ENCODE measurements around the gene ZNF346.

Gene ZNF346

DNA sequence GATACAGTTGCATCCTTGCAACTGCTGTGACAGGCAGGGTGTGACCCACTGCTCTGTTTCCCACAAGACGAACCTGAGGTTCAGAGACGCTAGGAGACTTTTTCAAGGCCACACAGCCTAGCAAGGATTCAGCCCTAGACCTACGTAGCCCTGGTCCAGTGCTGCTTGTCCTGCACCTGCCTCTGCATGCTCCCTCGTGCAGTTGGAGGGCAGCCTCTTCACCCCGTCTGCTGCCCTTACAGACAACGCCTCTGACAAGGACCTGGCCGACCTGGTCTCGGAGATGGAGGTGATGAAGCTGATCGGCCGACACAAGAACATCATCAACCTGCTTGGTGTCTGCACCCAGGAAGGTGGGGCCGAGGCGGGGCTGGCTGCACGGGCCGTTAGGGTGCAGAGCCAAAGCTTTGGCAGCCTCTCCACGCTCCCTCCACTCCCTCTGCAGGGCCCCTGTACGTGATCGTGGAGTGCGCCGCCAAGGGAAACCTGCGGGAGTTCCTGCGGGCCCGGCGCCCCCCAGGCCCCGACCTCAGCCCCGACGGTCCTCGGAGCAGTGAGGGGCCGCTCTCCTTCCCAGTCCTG is 72.7 kb downstream of the ZNF346 start:
- no peak for DNase-seq

DNA sequence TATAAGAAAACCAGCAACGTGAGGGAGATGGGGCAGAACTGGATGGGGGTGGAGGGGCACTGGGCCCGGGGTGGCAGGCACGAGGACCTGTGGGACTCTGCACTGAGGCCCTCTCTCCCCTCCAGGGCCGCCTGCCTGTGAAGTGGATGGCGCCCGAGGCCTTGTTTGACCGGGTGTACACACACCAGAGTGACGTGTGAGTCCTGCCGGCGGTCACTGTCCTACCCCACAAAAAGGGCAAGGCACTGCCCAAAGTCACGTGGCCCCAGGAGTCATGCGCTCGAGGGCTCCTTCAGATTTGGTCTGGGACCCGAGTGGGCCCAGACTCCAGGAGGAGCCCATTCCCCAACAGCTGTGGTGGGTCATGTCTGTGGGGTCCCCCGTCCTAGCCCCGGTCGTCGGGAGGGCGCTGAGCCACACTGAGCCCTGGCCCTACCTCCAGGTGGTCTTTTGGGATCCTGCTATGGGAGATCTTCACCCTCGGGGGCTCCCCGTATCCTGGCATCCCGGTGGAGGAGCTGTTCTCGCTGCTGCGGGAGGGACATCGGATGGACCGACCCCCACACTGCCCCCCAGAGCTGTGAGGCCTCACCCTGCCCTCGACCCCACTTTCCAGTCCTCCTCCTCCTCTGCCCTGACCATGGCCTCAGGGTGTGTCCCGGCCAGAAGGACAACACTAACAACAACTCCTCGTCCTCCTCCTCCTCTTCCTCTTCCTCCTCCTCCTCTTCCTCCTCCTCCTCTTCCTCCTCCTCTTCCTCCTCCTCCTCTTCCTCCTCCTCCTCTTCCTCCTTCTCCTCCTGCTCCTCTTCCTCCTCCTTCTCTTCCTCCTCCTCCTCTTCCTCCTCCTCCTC is 73.9 kb downstream of the ZNF346 start:
- no peak for DNase-seq

- DNase-seq, result no peak
Observed at GRCh38 chr5:177097016-177097985, 74.8 kb downstream of the ZNF346 start.

- DNase-seq, result no peak
Observed at GRCh38 chr5:177098120-177098469, 75.6 kb downstream of the ZNF346 start.

- no peak for DNase-seq
Observed at GRCh38 chr5:177098470-177099141, 76.1 kb downstream of the ZNF346 start.

DNA sequence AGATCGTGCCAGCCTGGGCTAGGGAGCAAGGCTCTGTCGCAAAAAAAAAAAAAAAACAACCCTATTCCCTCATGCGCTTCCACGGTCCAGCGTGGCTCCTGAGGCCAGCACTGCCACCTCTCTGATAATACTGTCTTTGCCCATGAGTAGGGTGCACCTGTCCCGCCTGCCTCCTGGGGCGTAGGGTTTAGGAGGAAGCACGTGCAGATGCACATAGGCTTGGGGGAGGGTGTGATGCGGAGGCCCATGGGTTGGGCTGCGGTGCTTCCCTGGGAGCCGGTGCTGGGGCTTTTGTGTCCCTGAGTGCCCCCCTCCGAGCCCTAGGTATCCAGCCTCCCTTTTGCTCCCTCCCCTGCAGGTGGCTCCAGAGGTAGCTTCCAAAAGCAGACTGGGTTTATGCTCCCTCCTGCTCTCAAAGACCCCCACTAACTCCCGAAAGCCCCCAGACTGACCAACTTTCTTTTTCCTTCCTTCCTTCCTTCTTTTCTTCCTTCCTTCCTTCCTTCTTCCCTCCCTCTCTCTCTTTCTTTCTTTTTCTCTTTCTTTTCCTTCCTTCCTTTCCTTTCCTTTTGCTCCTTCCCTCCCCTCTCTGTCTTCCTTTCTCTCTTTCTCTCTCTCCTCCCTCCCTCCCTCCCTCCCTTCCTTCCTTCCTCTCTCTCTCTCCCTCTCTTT is 77.1 kb downstream of the ZNF346 start:
- no peak for DNase-seq

GRCh38 chr5:177100714-177101121 is 78.2 kb downstream of the ZNF346 start:
- no peak for DNase-seq

DNA sequence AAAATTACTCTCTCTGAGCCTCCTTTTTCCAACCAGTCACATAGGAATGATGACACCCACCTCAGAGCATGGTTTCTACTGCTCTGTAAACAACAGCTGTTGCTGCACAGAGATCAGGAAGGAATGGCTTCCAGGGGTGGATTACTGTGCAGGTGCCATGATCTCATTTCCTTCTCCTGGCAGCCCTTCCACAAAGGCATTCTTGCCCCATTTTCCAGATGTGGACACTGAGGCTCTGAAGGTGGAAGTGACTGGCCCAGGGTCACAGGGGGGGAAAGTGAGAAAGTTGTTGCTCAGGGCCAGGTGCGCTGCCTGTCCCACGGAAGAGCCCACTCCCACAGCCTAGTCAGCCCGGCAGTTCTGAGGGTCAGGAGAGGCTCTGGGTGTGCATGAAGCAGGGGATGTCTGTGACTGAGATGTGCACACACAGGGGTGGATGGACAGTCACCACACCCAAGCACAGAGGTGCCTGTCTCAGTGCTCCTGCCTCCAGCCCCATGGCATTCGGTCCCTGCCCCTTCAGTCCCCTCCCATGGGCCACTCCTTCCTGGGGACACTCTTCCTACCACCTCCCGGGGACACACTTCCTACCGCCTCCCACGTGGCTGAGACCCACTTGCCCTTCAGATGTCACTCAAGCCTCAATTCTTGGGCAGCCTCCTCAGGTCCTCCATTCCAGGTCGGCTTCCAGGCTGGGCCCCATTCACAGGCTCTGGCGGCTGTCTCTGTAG is 81.2 kb downstream of the ZNF346 start:
- no peak for DNase-seq

GRCh38 chr5:177105691-177106476 is 83.4 kb downstream of the ZNF346 start:
- no peak for DNase-seq

DNA sequence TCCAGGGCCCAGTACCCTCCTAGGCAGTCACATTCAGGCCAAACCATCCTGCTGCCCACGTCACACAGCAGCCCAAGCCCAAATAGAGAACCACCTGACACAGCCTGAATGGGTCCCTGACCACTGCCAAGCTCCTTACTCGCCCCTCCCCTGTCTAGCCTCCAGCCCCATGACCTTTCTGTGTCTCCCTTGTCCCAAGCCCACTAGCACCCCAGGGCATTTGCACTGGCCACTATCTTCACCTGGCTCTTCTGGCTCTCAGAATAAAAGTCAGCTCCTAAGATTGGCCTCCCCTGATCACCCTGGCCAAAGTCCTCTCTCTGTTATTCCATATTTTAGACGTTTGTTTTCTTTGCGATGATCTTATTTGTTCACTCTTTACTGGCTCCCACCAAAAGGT is 84.7 kb downstream of the ZNF346 start:
- DNase-seq, result no peak

DNA sequence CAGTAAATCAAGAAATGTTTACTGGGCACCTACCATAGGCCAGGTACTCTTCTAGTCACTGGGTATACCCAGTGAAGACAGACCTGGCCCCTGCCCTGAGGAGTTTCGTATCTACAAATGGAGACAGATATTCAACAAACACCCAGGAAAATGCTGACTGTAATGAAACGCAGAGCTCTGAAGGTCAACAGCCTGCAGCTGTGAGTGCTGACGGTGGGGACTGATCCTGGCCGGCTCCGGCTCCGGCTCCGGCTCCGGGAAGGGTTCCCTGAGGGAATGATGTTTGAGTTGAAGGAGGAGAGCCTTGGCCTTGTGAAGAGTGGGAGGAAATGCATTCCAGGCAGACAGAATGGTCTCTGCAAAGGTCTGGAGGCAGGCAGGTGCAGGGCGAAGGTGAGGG is 87.3 kb downstream of the ZNF346 start:
- DNase-seq, result no peak

DNA sequence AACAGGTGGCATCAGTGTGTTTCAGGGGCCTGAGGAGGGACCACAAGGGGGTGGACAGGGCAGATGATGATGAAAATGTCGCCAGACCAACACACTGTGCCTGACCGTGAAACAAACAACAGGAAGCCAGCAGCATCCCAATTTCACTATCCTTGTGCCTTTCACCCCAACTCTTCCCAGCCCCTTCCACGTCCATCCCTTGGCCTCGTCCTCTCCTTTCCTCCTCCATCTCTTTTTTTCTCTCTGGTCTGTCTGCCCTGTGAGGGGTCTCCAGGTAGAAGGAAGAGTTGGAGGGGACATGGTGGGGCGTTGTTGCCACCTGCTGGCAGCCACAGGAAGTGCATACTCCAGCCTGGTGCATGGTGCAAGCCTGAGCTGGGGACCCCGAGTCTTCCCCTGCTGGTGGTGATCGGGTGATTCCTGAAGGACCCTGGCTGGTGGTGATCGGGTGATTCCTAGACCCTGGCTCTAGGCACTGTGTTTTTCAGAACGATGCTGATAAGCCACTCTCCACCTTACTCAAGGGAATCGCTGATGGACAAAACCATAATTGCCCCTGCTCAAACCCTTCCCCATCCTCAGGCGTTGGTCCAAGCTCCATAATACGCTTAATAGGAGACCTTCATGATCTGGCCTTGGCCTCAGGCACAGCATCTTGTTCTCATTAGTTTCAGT is 89.4 kb downstream of the ZNF346 start:
- peak; percentile 43 for DNase-seq

GRCh38 chr5:177112589-177113220 is 90.2 kb downstream of the ZNF346 start:
- no peak for DNase-seq

GRCh38 chr5:177113566-177114424 is 91.3 kb downstream of the ZNF346 start:
- DNase-seq, result peak; percentile 66

DNA sequence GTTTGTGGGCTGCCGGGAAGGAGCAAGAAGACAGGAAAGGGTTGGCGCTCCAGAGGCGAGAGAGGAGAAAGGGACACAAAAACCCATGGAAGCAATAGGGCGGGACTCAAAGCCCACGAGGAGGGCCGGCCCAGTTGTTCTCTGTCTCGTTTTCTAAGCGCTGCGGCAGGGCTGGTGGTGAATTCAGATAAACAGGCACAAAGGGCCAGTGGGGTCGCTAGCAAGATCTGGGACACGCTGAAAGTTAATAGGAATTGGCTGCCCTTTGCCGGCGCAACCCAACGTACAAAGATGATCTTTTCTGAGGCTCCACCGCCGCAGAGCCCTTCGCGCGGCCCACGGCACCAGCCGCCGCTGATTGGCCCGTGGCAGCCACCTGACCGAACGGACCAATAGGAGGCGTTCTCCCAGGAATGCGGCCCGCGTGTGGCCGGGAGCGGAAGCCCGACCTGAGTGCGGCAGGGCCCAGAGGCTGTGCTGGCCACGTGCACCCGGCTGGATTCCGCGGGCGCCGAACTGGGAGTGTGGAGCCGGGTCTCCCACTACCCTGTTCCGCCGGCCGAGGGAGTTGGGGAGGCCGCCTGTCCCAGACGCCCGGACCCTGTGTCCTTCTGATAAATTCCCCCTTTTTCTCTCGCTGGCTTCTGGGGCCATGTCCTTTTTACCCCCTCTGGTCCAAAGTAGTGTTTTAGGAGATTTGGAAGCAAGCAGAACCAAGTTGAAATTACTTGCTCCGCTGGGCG is 94.3 kb downstream of the ZNF346 start:
- DNase-seq, result no peak

DNA sequence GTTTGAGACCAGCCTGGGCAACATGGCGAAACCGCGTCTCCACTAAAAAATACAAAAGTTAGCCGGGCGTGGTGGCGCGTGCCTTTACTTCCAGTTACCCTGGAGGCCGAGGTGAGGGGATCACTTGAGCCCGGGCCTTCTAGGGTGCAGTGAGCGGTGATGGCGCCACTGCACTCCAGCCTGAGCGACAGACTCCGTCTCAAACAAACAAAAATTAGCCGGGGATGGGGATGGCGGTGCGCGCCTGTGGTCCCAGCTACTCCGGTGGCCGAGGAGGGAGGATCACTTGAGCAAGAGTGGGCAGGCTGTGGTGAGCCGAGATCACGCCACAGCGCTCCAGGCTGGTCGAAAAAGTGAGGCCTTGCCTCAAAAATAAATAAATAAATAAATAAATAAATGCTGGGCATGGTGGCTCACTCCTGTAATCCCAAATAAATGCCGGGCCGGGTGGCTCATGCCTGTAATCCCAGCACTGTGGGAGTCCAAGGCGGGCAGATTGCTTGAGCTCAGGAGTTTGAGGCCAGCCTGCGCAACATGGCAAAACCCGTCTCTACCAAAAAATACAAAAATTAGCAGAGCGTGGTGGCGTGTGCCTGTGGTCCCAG is 95.0 kb downstream of the ZNF346 start:
- DNase-seq, result no peak

- no peak for DNase-seq
Observed at GRCh38 chr5:177122566-177122965, 100.1 kb downstream of the ZNF346 start.

Measured in T1000 (cell line).